Endothelial cell of umbilical vein (primary cell): ENCODE results near the gene BSG. TPM values are rescaled to one million over a fixed set of nuclear protein-coding genes. Genes with fewer than 3 reads are reported as not detected.
A peak's percentile ranks its signal among the peaks of the same experiment; 100 is the strongest.

Experiments used
- BruUV-seq: library from RNA; stranded (reverse); fragments of 400-500 nt; replicated peaks from 2 replicates; lab custom pipeline; 2021; lab: Mats Ljungman, UMichigan
- CTCF ChIA-PET: fragments of 300-600, 350-600 bp; sonication (Branson Sonifier 250); formaldehyde crosslinking; loops from one replicate; lab custom pipeline; 2021; ENCODE audit warnings: antibody characterized with exemption, inconsistent platforms; lab: Charles Lee
- POLR2A ChIA-PET: fragments of 300-600, 350-600 bp; sonication (Branson Sonifier 250); formaldehyde crosslinking; loops from one replicate; lab custom pipeline; 2021; ENCODE audit warnings: antibody characterized with exemption, inconsistent platforms; lab: Charles Lee
- DNase-seq: peaks from one replicate; pipeline ENCODE4 v3.0.0-alpha.2; 2011; ENCODE audit warnings: low read depth, low spot score
- FAIRE-seq: peaks from 2 replicates; lab custom pipeline; 2011; peaks lifted over from hg19 to GRCh38; lab: Jason Lieb, UNC
- H2AFZ ChIP-seq: 2 replicates; pipeline ENCODE4 v1.6.0; 2012; ENCODE audit warnings: low read depth, low read length, control low read depth, inconsistent platforms
- H3K27ac ChIP-seq: 2 replicates; pipeline ENCODE4 v1.5.1; 2011; ENCODE audit warnings: low read depth, mild to moderate bottlenecking, control low read depth, low read length, moderate library complexity; ENCODE audit not compliant: insufficient read depth
- H3K27me3 ChIP-seq, 2 experiments: 2 replicates each; pipeline versions ENCODE4 v1.6.0 to v1.6.1; 2011; ENCODE audit warnings: low read length in 2 of 2, mixed read lengths in 1 of 2; ENCODE audit not compliant: control insufficient read depth in 2 of 2, insufficient read depth in 2 of 2
- H3K36me3 ChIP-seq, 2 experiments: 2 replicates in 1 of 2; 3 replicates in 1 of 2; pipeline ENCODE4 v1.5.1; 2011; ENCODE audit warnings: low read length in 2 of 2, mild to moderate bottlenecking in 1 of 2, moderate library complexity in 1 of 2; ENCODE audit not compliant: control insufficient read depth in 2 of 2, insufficient read depth in 2 of 2; ENCODE audit errors: extremely low read depth in 1 of 2
- H3K4me1 ChIP-seq: 3 replicates; pipeline ENCODE4 v1.5.1; 2011; ENCODE audit warnings: mild to moderate bottlenecking, low read length; ENCODE audit not compliant: control insufficient read depth, insufficient read depth; ENCODE audit errors: extremely low read depth
- H3K4me2 ChIP-seq: 2 replicates; pipeline ENCODE4 v1.6.1; 2011; ENCODE audit warnings: low read length, control low read depth, mixed read lengths; ENCODE audit not compliant: insufficient read depth
- H3K4me3 ChIP-seq, 3 experiments: fragments of 200-600 bp in 1 of 3; sonication (generic), shearing (Covaris generic) in 1 of 3; replicated peaks in 1 of 3; 2 replicates each; pipeline ENCODE4 v1.5.1; 2011 to 2016; ENCODE audit warnings: control low read depth in 3 of 3, low read length in 3 of 3, mild to moderate bottlenecking in 2 of 3, inconsistent platforms in 1 of 3, low read depth in 1 of 3, moderate library complexity in 1 of 3; ENCODE audit not compliant: insufficient read depth in 1 of 3
- H3K79me2 ChIP-seq: 2 replicates; pipeline ENCODE4 v1.6.0; 2012; ENCODE audit warnings: low read length, inconsistent platforms; ENCODE audit not compliant: control insufficient read depth, insufficient read depth
- H3K9ac ChIP-seq: replicated peaks from 2 replicates; pipeline ENCODE3; 2011; ENCODE audit warnings: low read length, control low read depth; ENCODE audit not compliant: insufficient read depth; ENCODE audit errors: extremely low read depth
- H3K9me1 ChIP-seq: replicated peaks from 3 replicates; pipeline ENCODE4 v1.6.0; 2011; ENCODE audit warnings: mild to moderate bottlenecking, low read length; ENCODE audit not compliant: control insufficient read depth, insufficient read depth; ENCODE audit errors: extremely low read depth
- H3K9me3 ChIP-seq: replicated peaks from 2 replicates; pipeline ENCODE4 v1.5.1; 2012; ENCODE audit warnings: low read length, inconsistent platforms; ENCODE audit not compliant: control insufficient read depth, insufficient read depth
- H4K20me1 ChIP-seq: replicated peaks from 2 replicates; pipeline ENCODE3; 2011; ENCODE audit warnings: mild to moderate bottlenecking, low read length; ENCODE audit not compliant: control insufficient read depth, insufficient read depth; ENCODE audit errors: extremely low read depth
- CTCF ChIP-seq, 2 donors: IDR thresholded peaks; 1 replicate in 1 of 2; 2 replicates in 1 of 2; pipeline ENCODE4 v1.5.1; 2011; ENCODE audit warnings: low read length in 2 of 2, mild to moderate bottlenecking in 2 of 2, moderate library complexity in 2 of 2, control low read depth in 1 of 2, inconsistent platforms in 1 of 2, low read depth in 1 of 2; ENCODE audit not compliant: insufficient read depth in 1 of 2; ENCODE audit errors: extremely low read depth in 1 of 2
- EZH2 ChIP-seq: IDR thresholded peaks from 2 replicates; pipeline ENCODE4 v1.6.1; 2012; ENCODE audit warnings: borderline replicate concordance, low read depth, mild to moderate bottlenecking, moderate library complexity, low read length, inconsistent platforms; ENCODE audit not compliant: severe bottlenecking
- FOS ChIP-seq: IDR thresholded peaks from 2 replicates; pipeline ENCODE4 v1.6.1; 2011; ENCODE audit warnings: mild to moderate bottlenecking, low read length, moderate library complexity, borderline replicate concordance; ENCODE audit not compliant: insufficient read depth
- GATA2 ChIP-seq: IDR thresholded peaks from 2 replicates; pipeline ENCODE4 v1.7.0; 2011; ENCODE audit warnings: low read depth, mild to moderate bottlenecking, moderate library complexity, mixed read lengths, low read length; ENCODE audit not compliant: insufficient read length, insufficient read depth
- JUN ChIP-seq: IDR thresholded peaks from 2 replicates; pipeline ENCODE4 v1.6.1; 2011; ENCODE audit warnings: borderline replicate concordance, low read depth; ENCODE audit not compliant: insufficient read length, insufficient read depth
- MYC ChIP-seq: IDR thresholded peaks from one replicate; pipeline ENCODE4 v1.6.1; 2011; ENCODE audit warnings: mild to moderate bottlenecking, low read depth, low read length
- POLR2A ChIP-seq: IDR thresholded peaks from 2 replicates; pipeline ENCODE4 v1.6.1; 2012; ENCODE audit warnings: low read depth, mild to moderate bottlenecking, control low read depth, low read length
- POLR2AphosphoS5 ChIP-seq: IDR thresholded peaks from 2 replicates; pipeline ENCODE4 v1.6.1; 2012; ENCODE audit warnings: low read depth, mild to moderate bottlenecking, control low read depth, low read length, moderate library complexity; ENCODE audit not compliant: insufficient read depth
- dilution Hi-C: fragments of 300-500 bp; cut with MboI; formaldehyde crosslinking; loops from one replicate; pipeline ENCODE4 v1.15.0; 2019; ENCODE audit warnings: low sequenced_read_pairs; ENCODE audit not compliant: extremely low pct_ligation_motif_present
- intact Hi-C: fragments of 100-400 bp; cut with micrococcal nuclease; formaldehyde crosslinking; loops from one replicate; pipeline ENCODE4 v1.10.0; 2022
- polyA plus RNA-seq, 4 experiments: library from polyadenylated mRNA; depleted of rRNA in 3 of 4; stranded (reverse) in 3 of 4; unstranded in 1 of 4; fragments of >200 nt; gene quantifications; 2 replicates each; pipeline versions ENCODE4 v1.2.1 to v1.2.3, GENCODE V29; 2011 to 2012; ENCODE audit warnings: missing spikeins in 1 of 4
- total RNA-seq: library from RNA; stranded (reverse); gene quantifications from 2 replicates; pipeline ENCODE4 v1.2.3, GENCODE V29; 2021
- TF ChIP-seq, protein P1 (sequence below): IDR thresholded peaks from 2 replicates; pipeline ENCODE4 v1.6.1; 2011; ENCODE audit not compliant: insufficient read depth, insufficient read length

The BSG gene
- total and polyA plus RNA-seq, 2 donors (not counting 3 experiments of a cell fraction or from before 2014, with no cell fraction given), result 485 to 661 TPM

GRCh38 chr19:531009-531752, 41.2 kb upstream of the BSG start:
- H2AFZ ChIP-seq, result peak overlapping the region; percentile 98
- no peaks in the 10 kb centered on the region for H3K9me1 ChIP-seq
- H3K9me3 ChIP-seq, result no peaks in the 10 kb centered on the region
- H3K27ac ChIP-seq, result peak overlapping the region; percentile 70
- POLR2A ChIA-PET, result interaction anchor here (0.5 to 2.1 kb wide), 5 partner anchors 20 to 247 kb away, joined by 3 to 5 read pairs (median 4); no protein-coding TSS in a partner anchor
- peak; percentile 73 for DNase-seq
- peaks cover 0 to 10% of the 10 kb centered on the region in 2 experiments for H3K36me3 ChIP-seq
- intact Hi-C loops (loop anchor here (1.0 to 2.0 kb wide), 2 partner anchors 20 to 102 kb away; partner anchors contain the start of gene POLRMT), dilution Hi-C loops (no loop called here)
- peaks cover 44% of the 10 kb centered on the region for H3K79me2 ChIP-seq
- peak; percentile 77 for FAIRE-seq
- CTCF ChIA-PET, result interaction anchor here (1.2 to 3.4 kb wide), 5 partner anchors 11 to 203 kb away, joined by 4 to 36 read pairs (median 7); no protein-coding TSS in a partner anchor
- no TSS peak for BruUV-seq
- H3K9ac ChIP-seq, result peak overlapping the region; percentile 61
- H3K4me2 ChIP-seq, result peak overlapping the region; percentile 77
- H3K4me1 ChIP-seq, result peaks cover 17% of the 10 kb centered on the region
- TF ChIP-seq CTCF (IDR thresholded peaks at IDR 0.05; ENCODE audit: extremely low read depth in 1 of 2, insufficient read depth in 1 of 2, low read depth in 1 of 2, low read length in 2 of 2), result peak in 1 of 2 donors; percentile 8
- TF ChIP-seq FOS, result no peak
- TF ChIP-seq GATA2, result no peak
- no peak for TF ChIP-seq JUN
- TF ChIP-seq POLR2AphosphoS5, result no peak
- TF ChIP-seq EZH2, result no peak
- peak; percentile 20 for TF ChIP-seq POLR2A
- TF ChIP-seq MYC, result no peak
- TF ChIP-seq, protein P1, sequence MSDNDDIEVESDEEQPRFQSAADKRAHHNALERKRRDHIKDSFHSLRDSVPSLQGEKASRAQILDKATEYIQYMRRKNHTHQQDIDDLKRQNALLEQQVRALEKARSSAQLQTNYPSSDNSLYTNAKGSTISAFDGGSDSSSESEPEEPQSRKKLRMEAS, result no peak
- H3K4me3 ChIP-seq, result peak overlapping the region; percentile 57 to 88 (median 76)
- no peaks in the 10 kb centered on the region for H4K20me1 ChIP-seq
- no peaks in the 10 kb centered on the region for H3K27me3 ChIP-seq
